HEK293 (cell line): ENCODE measurements around the gene NOP9.

Source experiments
- KLF10 ChIP-seq: fragments of 450-650 bp; IDR thresholded peaks from 2 replicates; pipeline ENCODE4 v1.5.1; 2018; ENCODE audit warnings: missing biosample characterization, mild to moderate bottlenecking, missing genetic modification characterization
- TRIM28 ChIP-seq: IDR thresholded peaks from 2 replicates; pipeline ENCODE4 v1.6.1; 2011; ENCODE audit warnings: low read length, control low read depth, borderline replicate concordance
- ZNF121 ChIP-seq: fragments of 450-650 bp; formaldehyde crosslinking; IDR thresholded peaks from 2 replicates; pipeline ENCODE4 v1.5.1; 2016; ENCODE audit warnings: missing biosample characterization, missing genetic modification characterization
- ZNF138 ChIP-seq: fragments of 450-650 bp; formaldehyde crosslinking; IDR thresholded peaks from 2 replicates; pipeline ENCODE4 v1.5.1; 2016; ENCODE audit warnings: missing biosample characterization, missing genetic modification characterization, borderline replicate concordance
- ZNF174 ChIP-seq: fragments of 450-650 bp; formaldehyde crosslinking; IDR thresholded peaks from 2 replicates; pipeline ENCODE4 v1.5.0; 2017; ENCODE audit warnings: missing biosample characterization, mild to moderate bottlenecking, missing genetic modification characterization
- ZNF184 ChIP-seq: fragments of 450-650 bp; IDR thresholded peaks from 2 replicates; pipeline ENCODE4 v1.5.1; 2018; ENCODE audit warnings: missing biosample characterization, mild to moderate bottlenecking, missing genetic modification characterization
- ZNF214 ChIP-seq: fragments of 450-650 bp; formaldehyde crosslinking; IDR thresholded peaks from 2 replicates; pipeline ENCODE4 v1.5.1; 2017; ENCODE audit warnings: missing biosample characterization, mild to moderate bottlenecking, missing genetic modification characterization, borderline replicate concordance
- ZNF548 ChIP-seq: fragments of 450-650 bp; formaldehyde crosslinking; IDR thresholded peaks from 2 replicates; pipeline ENCODE4 v1.5.1; 2016; ENCODE audit warnings: missing biosample characterization, missing genetic modification characterization
- ZNF585B ChIP-seq: fragments of 450-650 bp; formaldehyde crosslinking; IDR thresholded peaks from 2 replicates; pipeline ENCODE4 v1.5.1; 2016; ENCODE audit warnings: missing biosample characterization, missing genetic modification characterization
- ZNF654 ChIP-seq: fragments of 450-650 bp; formaldehyde crosslinking; IDR thresholded peaks from 2 replicates; pipeline ENCODE4 v1.5.1; 2016; ENCODE audit warnings: low read depth, missing biosample characterization, missing genetic modification characterization
- ZNF747 ChIP-seq: fragments of 450-650 bp; formaldehyde crosslinking; IDR thresholded peaks from 2 replicates; pipeline ENCODE4 v1.5.1; 2016; ENCODE audit warnings: missing biosample characterization, missing genetic modification characterization
- TF ChIP-seq, protein P1 (sequence below): fragments of 450-650 bp; formaldehyde crosslinking; IDR thresholded peaks from 2 replicates; pipeline ENCODE4 v1.5.1; 2016; ENCODE audit warnings: missing biosample characterization, missing genetic modification characterization
- TF ChIP-seq, protein P2 (sequence below): fragments of 450-650 bp; formaldehyde crosslinking; optimal IDR thresholded peaks from 2 replicates; pipeline ENCODE3; 2016; ENCODE audit warnings: missing biosample characterization, mild to moderate bottlenecking, missing genetic modification characterization

DNA sequence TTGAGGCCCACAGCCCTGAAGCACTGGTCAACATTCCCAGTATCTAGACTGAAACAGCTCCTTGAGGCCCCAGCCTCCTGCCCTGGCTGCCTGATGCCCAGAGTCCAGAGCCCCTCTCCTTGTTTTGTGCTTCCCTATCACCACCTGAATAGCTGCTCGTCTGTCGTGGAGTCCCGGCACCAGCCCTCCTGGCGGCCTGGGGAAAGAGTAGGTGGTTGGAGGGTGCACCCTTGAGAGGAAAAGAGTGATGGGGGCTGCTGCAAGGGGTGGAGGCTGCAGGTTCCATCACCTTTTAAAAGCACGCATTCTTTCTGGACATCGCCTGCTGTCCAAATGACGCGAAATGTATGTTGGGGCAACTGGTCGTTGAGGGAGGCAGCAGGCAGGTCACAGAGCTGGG, 31.4 kb upstream of the NOP9 start:
- TF ChIP-seq ZNF138 (tag by site-specific recombination) (no peak), ZNF654 (no peak), ZNF548 (no peak), ZNF214 (no peak), ZNF174 (tag by site-specific recombination) (no peak), TRIM28 (no peak), KLF10 (tag by site-specific recombination) (no peak), ZNF585B (tag by site-specific recombination) (no peak), ZNF747 (tag by site-specific recombination) (no peak), ZNF184 (no peak), ZNF121 (tag by site-specific recombination) (no peak)
- TF ChIP-seq, protein P1, sequence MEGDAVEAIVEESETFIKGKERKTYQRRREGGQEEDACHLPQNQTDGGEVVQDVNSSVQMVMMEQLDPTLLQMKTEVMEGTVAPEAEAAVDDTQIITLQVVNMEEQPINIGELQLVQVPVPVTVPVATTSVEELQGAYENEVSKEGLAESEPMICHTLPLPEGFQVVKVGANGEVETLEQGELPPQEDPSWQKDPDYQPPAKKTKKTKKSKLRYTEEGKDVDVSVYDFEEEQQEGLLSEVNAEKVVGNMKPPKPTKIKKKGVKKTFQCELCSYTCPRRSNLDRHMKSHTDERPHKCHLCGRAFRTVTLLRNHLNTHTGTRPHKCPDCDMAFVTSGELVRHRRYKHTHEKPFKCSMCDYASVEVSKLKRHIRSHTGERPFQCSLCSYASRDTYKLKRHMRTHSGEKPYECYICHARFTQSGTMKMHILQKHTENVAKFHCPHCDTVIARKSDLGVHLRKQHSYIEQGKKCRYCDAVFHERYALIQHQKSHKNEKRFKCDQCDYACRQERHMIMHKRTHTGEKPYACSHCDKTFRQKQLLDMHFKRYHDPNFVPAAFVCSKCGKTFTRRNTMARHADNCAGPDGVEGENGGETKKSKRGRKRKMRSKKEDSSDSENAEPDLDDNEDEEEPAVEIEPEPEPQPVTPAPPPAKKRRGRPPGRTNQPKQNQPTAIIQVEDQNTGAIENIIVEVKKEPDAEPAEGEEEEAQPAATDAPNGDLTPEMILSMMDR (tag by site-specific recombination), result no peak
- TF ChIP-seq, protein P2, sequence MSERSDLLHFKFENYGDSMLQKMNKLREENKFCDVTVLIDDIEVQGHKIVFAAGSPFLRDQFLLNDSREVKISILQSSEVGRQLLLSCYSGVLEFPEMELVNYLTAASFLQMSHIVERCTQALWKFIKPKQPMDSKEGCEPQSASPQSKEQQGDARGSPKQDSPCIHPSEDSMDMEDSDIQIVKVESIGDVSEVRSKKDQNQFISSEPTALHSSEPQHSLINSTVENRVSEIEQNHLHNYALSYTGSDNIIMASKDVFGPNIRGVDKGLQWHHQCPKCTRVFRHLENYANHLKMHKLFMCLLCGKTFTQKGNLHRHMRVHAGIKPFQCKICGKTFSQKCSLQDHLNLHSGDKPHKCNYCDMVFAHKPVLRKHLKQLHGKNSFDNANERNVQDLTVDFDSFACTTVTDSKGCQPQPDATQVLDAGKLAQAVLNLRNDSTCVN (tag by site-specific recombination), result no peak
